ENCODE data around the gene DIS3L2.
"Not testable (repeated sequence)": the region's sequence is repeated elsewhere in the genome, so short reads cannot be mapped to it uniquely, and the experiment has no call there.

DIS3L2 gene

DNA sequence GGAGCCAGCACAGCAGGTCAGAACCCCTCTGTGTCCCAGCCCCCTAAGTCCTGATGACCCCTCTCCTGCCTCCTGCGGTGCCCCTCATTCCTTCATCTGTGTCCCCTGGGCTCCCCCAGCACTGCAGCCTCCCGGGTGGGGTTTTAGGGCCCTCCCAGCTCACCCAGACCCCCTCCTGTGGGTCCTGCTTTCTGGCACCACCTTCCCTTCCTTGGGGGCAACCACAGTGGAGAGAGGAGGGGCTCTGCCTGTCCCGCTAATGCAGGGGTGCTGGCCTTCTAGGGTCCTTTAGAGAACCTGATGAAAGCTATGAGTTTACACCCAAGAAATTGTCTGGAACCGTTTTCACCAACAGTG, 374.3 kb downstream of the DIS3L2 start:
- no peak overlapping the region for H2AFZ ChIP-seq
- no peak overlapping the region for H3K9ac ChIP-seq
- no peaks in the 10 kb centered on the region for H3K27me3 ChIP-seq (ENCODE audit: control insufficient read depth, insufficient read depth, low read length)
- no peaks in the 10 kb centered on the region for H3K4me1 ChIP-seq
- no peak overlapping the region for H3K27ac ChIP-seq
- H3K4me3 ChIP-seq (ENCODE audit: low read depth, low read length): no peak overlapping the region
- TF ChIP-seq, protein P1, sequence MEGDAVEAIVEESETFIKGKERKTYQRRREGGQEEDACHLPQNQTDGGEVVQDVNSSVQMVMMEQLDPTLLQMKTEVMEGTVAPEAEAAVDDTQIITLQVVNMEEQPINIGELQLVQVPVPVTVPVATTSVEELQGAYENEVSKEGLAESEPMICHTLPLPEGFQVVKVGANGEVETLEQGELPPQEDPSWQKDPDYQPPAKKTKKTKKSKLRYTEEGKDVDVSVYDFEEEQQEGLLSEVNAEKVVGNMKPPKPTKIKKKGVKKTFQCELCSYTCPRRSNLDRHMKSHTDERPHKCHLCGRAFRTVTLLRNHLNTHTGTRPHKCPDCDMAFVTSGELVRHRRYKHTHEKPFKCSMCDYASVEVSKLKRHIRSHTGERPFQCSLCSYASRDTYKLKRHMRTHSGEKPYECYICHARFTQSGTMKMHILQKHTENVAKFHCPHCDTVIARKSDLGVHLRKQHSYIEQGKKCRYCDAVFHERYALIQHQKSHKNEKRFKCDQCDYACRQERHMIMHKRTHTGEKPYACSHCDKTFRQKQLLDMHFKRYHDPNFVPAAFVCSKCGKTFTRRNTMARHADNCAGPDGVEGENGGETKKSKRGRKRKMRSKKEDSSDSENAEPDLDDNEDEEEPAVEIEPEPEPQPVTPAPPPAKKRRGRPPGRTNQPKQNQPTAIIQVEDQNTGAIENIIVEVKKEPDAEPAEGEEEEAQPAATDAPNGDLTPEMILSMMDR (IDR thresholded peaks at IDR 0.05): no peak
- no peaks in the 10 kb centered on the region for H3K36me3 ChIP-seq (ENCODE audit: control insufficient read depth, insufficient read depth, low read length)
- no peaks in the 10 kb centered on the region for H3K9me3 ChIP-seq (ENCODE audit: control insufficient read depth, low read length)
- H3K79me2 ChIP-seq: no peaks in the 10 kb centered on the region
- H3K4me2 ChIP-seq (ENCODE audit: low read length): no peak overlapping the region

GRCh38 chr2:232336241-232336736, 374.8 kb downstream of the DIS3L2 start:
- TF ChIP-seq, protein P1 (IDR thresholded peaks at IDR 0.05): no peak
- no peak overlapping the region for H3K4me2 ChIP-seq (ENCODE audit: low read length)
- no peaks in the 10 kb centered on the region for H3K36me3 ChIP-seq (ENCODE audit: control insufficient read depth, insufficient read depth, low read length)
- H3K27me3 ChIP-seq (ENCODE audit: control insufficient read depth, insufficient read depth, low read length): no peaks in the 10 kb centered on the region
- no peak overlapping the region for H2AFZ ChIP-seq
- no peak overlapping the region for H3K27ac ChIP-seq
- H3K9me3 ChIP-seq (ENCODE audit: control insufficient read depth, low read length): no peaks in the 10 kb centered on the region
- H3K9ac ChIP-seq: no peak overlapping the region
- no peak overlapping the region for H3K4me3 ChIP-seq (ENCODE audit: low read depth, low read length)
- H3K79me2 ChIP-seq: no peaks in the 10 kb centered on the region
- no peaks in the 10 kb centered on the region for H3K4me1 ChIP-seq

- H3K36me3 ChIP-seq (ENCODE audit: control insufficient read depth, insufficient read depth, low read length): no peaks in the 10 kb centered on the region
- H3K9me3 ChIP-seq (ENCODE audit: control insufficient read depth, low read length): no peaks in the 10 kb centered on the region
- no peak overlapping the region for H3K4me3 ChIP-seq (ENCODE audit: low read depth, low read length)
- no peaks in the 10 kb centered on the region for H3K79me2 ChIP-seq
- no peak overlapping the region for H3K27ac ChIP-seq
- TF ChIP-seq, protein P1 (IDR thresholded peaks at IDR 0.05): no peak
- no peaks in the 10 kb centered on the region for H3K4me1 ChIP-seq
- H3K9ac ChIP-seq: no peak overlapping the region
- no peak overlapping the region for H2AFZ ChIP-seq
- H3K27me3 ChIP-seq (ENCODE audit: control insufficient read depth, insufficient read depth, low read length): no peaks in the 10 kb centered on the region
- H3K4me2 ChIP-seq (ENCODE audit: low read length): no peak overlapping the region
These were observed 375.6 kb downstream of the DIS3L2 start for GRCh38 chr2:232336981-232337720.

DNA sequence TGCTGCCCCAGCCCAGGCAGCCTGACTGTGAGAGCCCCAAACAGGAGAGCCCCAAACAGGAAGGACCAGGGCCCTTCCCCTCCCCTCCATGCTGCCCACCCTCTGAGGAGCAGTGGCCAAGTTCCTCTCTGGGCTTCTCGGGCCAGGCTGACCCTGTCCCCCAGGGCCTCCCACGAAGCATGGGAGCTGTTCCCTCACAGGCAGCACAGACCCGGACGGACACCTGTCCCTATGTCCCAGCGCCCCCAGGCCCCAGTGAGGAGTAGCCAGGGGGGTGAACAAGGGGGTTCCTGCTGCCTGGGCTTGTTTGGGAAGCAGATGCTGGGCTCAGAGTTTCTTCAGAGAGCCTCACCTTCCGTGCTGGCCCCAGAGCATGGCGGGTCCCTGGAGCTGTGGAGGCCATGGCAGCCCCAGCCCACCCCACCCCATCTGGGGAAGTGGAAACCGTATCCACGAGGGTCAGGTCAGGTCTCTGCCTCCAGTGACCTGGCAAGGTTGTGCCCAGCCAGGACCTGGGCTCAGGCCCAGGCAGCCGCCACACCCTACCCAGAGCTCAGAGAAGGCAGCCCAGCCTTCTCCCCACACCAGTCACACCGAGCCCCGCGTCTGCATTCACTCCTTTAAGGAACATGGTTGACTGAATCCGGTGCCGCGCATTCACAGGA, 376.7 kb downstream of the DIS3L2 start:
- H3K27me3 ChIP-seq (ENCODE audit: control insufficient read depth, insufficient read depth, low read length); H3K4me3 ChIP-seq (ENCODE audit: low read depth, low read length); H3K79me2 ChIP-seq; H2AFZ ChIP-seq; H3K36me3 ChIP-seq (ENCODE audit: control insufficient read depth, insufficient read depth, low read length); H3K27ac ChIP-seq; H3K9me3 ChIP-seq (ENCODE audit: control insufficient read depth, low read length); H3K4me1 ChIP-seq; H3K9ac ChIP-seq; H3K4me2 ChIP-seq (ENCODE audit: low read length): not testable (repeated sequence)

- Histone ChIP-seq H3K79me2 (no peaks in the 10 kb centered on the region), H3K4me1 (no peaks in the 10 kb centered on the region), H2AFZ (no peak overlapping the region), H3K4me3 (ENCODE audit: low read depth, low read length) (no peak overlapping the region), H3K36me3 (ENCODE audit: control insufficient read depth, insufficient read depth, low read length) (no peaks in the 10 kb centered on the region), H3K9me3 (ENCODE audit: control insufficient read depth, low read length) (no peaks in the 10 kb centered on the region), H3K27me3 (ENCODE audit: control insufficient read depth, insufficient read depth, low read length) (no peaks in the 10 kb centered on the region), H3K4me2 (ENCODE audit: low read length) (no peak overlapping the region), H3K9ac (no peak overlapping the region), H3K27ac (no peak overlapping the region)
- TF ChIP-seq, protein P1 (IDR thresholded peaks at IDR 0.05): no peak
These were observed 377.2 kb downstream of the DIS3L2 start for GRCh38 chr2:232338759-232339106.

Data from parathyroid adenoma (tissue), 2 donors.